ENCODE measurements around the gene ZRSR2.

DNA sequence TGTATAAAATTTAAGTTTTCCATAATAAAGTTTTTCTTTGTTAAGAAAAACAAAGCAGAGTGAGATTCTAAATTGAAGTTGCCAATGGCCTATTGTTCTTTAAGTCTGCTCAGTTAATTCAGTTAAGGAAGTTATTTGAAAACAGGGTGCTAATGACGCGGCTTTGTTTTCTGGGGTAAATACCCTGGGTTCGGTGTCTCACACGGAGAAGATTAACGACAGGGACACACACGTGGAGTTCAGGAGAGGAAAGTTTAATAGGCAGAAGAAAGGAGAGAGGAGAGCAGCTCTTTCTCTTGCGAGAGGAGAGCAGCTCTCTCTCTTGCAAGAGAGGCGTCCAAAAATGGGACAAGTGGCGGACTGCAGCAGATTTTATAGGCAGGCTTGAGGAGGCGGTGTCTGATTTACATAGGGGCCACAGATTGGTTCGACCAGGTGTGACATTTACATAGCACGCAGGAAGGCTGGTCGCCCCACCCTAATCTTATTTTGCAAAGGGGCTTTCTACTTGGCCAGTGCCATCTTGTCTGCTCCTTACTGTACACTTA, 42.6 kb upstream of the ZRSR2 start:
- TF ChIP-seq, protein P1, sequence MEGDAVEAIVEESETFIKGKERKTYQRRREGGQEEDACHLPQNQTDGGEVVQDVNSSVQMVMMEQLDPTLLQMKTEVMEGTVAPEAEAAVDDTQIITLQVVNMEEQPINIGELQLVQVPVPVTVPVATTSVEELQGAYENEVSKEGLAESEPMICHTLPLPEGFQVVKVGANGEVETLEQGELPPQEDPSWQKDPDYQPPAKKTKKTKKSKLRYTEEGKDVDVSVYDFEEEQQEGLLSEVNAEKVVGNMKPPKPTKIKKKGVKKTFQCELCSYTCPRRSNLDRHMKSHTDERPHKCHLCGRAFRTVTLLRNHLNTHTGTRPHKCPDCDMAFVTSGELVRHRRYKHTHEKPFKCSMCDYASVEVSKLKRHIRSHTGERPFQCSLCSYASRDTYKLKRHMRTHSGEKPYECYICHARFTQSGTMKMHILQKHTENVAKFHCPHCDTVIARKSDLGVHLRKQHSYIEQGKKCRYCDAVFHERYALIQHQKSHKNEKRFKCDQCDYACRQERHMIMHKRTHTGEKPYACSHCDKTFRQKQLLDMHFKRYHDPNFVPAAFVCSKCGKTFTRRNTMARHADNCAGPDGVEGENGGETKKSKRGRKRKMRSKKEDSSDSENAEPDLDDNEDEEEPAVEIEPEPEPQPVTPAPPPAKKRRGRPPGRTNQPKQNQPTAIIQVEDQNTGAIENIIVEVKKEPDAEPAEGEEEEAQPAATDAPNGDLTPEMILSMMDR (IDR thresholded peaks at IDR 0.05) = no peak
- no peak for TF ChIP-seq POLR2AphosphoS5 (IDR thresholded peaks at IDR 0.05; ENCODE audit: low read depth, low read length)
